HuH-7.5 (cell line): ENCODE measurements around the gene ACE.

ENCODE experiments used
- DNase-seq: peaks from one replicate; pipeline ENCODE4 v3.0.0; 2011; ENCODE audit warnings: low spot score

Gene ACE

GRCh38 chr17:63516910-63517824 is 40.3 kb downstream of the ACE start:
- DNase-seq: no peak

- no peak for DNase-seq
These were observed 41.1 kb downstream of the ACE start for GRCh38 chr17:63517825-63518534.

- DNase-seq: no peak
These were observed 42.4 kb downstream of the ACE start for GRCh38 chr17:63519116-63519881.

GRCh38 chr17:63519972-63520882 is 43.4 kb downstream of the ACE start:
- DNase-seq: peak; percentile 59

- no peak for DNase-seq
These were observed 46.5 kb downstream of the ACE start, which contains the start of gene KCNH6 for GRCh38 chr17:63523253-63523855. TSS of gene KCNH6 (plus strand) at chr17:63523358. CDS start at chr17:63523414, 56 bp downstream.

- no peak for DNase-seq
These were observed 47.2 kb downstream of the ACE start for GRCh38 chr17:63524051-63524450.

GRCh38 chr17:63525190-63525946 is 48.5 kb downstream of the ACE start:
- DNase-seq: no peak

GRCh38 chr17:63526861-63527260 is 50.0 kb downstream of the ACE start:
- DNase-seq: no peak

GRCh38 chr17:63528183-63528582 is 51.3 kb downstream of the ACE start:
- no peak for DNase-seq

- no peak for DNase-seq
These were observed 53.1 kb downstream of the ACE start for GRCh38 chr17:63529711-63530556.

- DNase-seq: no peak
These were observed 53.7 kb downstream of the ACE start for GRCh38 chr17:63530557-63531021.

GRCh38 chr17:63531022-63531965 is 54.4 kb downstream of the ACE start:
- no peak for DNase-seq

GRCh38 chr17:63533433-63534077 is 56.7 kb downstream of the ACE start:
- no peak for DNase-seq

GRCh38 chr17:63534078-63534570 is 57.3 kb downstream of the ACE start:
- DNase-seq: no peak

- no peak for DNase-seq
These were observed 58.1 kb downstream of the ACE start for GRCh38 chr17:63534816-63535455.

- DNase-seq: no peak
These were observed 58.8 kb downstream of the ACE start for GRCh38 chr17:63535640-63536039.

- no peak for DNase-seq
These were observed 60.1 kb downstream of the ACE start for GRCh38 chr17:63537001-63537400.
